Liver (tissue), 3 donors: ENCODE data around the gene ANG.

Source experiments
- ATF3 ChIP-seq: IDR thresholded peaks from 2 replicates; pipeline ENCODE4 v1.6.1; 2016; ENCODE audit warnings: antibody characterized with exemption
- CTCF ChIP-seq: fragments of 150-350 bp; IDR thresholded peaks from 2 replicates; pipeline ENCODE4 v1.5.1; 2017; ENCODE audit warnings: improper control_type of control experiment, low read depth, low read length; ENCODE audit not compliant: missing input control
- HNF4A ChIP-seq, 2 donors: conservative IDR thresholded peaks; 2 replicates each; pipeline ENCODE4 v1.6.1; 2016; ENCODE audit warnings: antibody characterized with exemption in 2 of 2, mild to moderate bottlenecking in 2 of 2
- HNF4G ChIP-seq: IDR thresholded peaks from 2 replicates; pipeline ENCODE4 v1.6.1; 2016; ENCODE audit warnings: antibody characterized with exemption
- JUND ChIP-seq, 2 donors: IDR thresholded peaks; 2 replicates each; pipeline ENCODE4 v1.6.1; 2016; ENCODE audit warnings: antibody characterized with exemption in 2 of 2
- RAD21 ChIP-seq, 2 donors: IDR thresholded peaks; 2 replicates each; pipeline ENCODE4 v1.6.1; 2016; ENCODE audit warnings: antibody characterized with exemption in 2 of 2, mild to moderate bottlenecking in 2 of 2
- REST ChIP-seq: IDR thresholded peaks from 2 replicates; pipeline ENCODE4 v1.6.1; 2016; ENCODE audit warnings: antibody characterized with exemption, mild to moderate bottlenecking
- SP1 ChIP-seq: IDR thresholded peaks from 2 replicates; pipeline ENCODE4 v1.6.1; 2018; ENCODE audit warnings: antibody characterized with exemption, mild to moderate bottlenecking
- TAF1 ChIP-seq: conservative IDR thresholded peaks from 2 replicates; pipeline ENCODE4 v1.6.1; 2016; ENCODE audit warnings: antibody characterized with exemption, mild to moderate bottlenecking
- YY1 ChIP-seq: IDR thresholded peaks from 2 replicates; pipeline ENCODE4 v1.6.1; 2016; ENCODE audit warnings: antibody characterized with exemption, mild to moderate bottlenecking
- ZBTB33 ChIP-seq: IDR thresholded peaks from 2 replicates; pipeline ENCODE4 v1.6.1; 2016; ENCODE audit warnings: antibody characterized with exemption
- donor health status: healthy.
- donor health status: healthy.

- TF ChIP-seq HNF4A (conservative IDR thresholded peaks at IDR 0.05) (no peak), CTCF (no peak), RAD21 (IDR thresholded peaks at IDR 0.05) (no peak), YY1 (no peak), HNF4G (no peak), TAF1 (no peak), ZBTB33 (no peak), ATF3 (no peak), REST (no peak), SP1 (no peak), JUND (IDR thresholded peaks at IDR 0.05) (no peak)
These were observed 46.4 kb upstream of the ANG start for GRCh38 chr14:20642182-20642581.
